ENCODE measurements around the gene POLR3H.
A peak's percentile ranks its signal among the peaks of the same experiment; 100 is the strongest.

The POLR3H gene

DNA sequence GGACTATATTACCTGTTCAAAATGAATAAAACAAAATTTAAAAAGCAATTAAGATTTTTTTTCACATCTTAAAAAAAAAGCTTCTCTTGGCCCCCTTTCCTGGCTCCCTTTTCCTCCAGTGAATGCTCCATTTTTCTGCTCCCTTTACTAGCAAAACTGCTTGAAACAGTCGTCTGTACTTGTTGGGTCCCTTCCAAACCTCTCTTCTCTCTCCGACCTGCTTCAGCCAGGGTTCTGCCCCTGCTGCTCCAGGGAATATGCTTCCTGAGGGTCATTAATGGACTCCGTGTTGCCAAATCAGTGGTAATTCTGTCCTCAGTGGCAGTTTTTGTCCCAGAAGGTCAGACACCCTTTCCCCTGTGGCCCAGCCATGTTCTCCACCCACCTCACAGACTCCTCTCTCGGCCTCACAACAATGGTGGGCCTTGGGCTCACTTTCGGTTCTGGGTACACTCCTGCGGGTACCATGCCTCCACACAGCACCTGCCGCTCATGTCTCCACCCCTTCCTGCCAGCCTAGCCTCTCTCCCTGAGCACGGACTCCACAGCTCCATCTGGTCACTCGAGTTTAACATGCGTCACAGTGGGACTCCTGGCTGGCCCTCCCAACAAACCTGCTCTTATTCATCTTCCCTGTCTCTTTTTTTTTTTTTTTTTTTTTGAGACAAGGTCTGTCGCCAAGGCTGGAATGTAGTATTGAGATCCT, 7.8 kb upstream of the POLR3H start:
- Histone ChIP-seq H3K27me3 (ENCODE audit: insufficient read depth, low read length) (no peaks in the 10 kb centered on the region), H3K4me1 (ENCODE audit: control insufficient read depth, insufficient read depth, low read length, unreplicated experiment) (peaks cover 2% of the 10 kb centered on the region), H3K79me2 (ENCODE audit: control insufficient read depth, insufficient read depth, low read length, unreplicated experiment) (no peaks in the 10 kb centered on the region), H3K27ac (ENCODE audit: low read depth, low read length) (no peak overlapping the region), H2AFZ (ENCODE audit: low read length, unreplicated experiment) (no peak overlapping the region), H3K36me3 (ENCODE audit: insufficient read depth, low read length) (no peaks in the 10 kb centered on the region), H3K4me3 (ENCODE audit: low read depth, low read length) (no peak overlapping the region)

DNA sequence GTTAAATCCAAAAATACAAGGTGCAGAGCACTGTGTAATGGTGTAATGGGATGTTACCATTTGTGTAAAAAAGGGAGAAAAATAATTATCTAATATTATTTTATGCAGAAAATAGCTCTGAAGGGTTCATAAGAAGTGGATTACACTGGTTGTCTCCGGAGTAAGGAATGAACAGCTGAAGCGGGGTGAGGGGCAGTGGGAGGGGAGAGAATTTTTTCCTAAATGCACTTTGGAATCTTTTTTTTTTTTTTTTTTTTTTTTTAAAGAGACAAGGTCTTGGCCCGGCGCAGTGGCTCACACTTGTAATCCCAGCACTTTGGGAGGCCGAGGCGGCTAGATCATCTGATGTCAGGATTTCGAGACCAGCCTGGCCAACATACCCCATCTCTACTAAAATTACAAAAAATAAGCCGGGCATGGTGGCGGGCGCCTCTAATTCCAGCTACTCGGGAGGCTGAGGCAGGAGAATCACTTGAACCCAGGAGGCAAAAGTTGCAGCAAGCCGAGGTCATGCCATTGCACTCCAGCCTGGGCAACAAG, 6.8 kb upstream of the POLR3H start:
- H3K79me2 ChIP-seq (ENCODE audit: control insufficient read depth, insufficient read depth, low read length, unreplicated experiment) = no peaks in the 10 kb centered on the region
- no peak overlapping the region for H3K4me3 ChIP-seq (ENCODE audit: low read depth, low read length)

DNA sequence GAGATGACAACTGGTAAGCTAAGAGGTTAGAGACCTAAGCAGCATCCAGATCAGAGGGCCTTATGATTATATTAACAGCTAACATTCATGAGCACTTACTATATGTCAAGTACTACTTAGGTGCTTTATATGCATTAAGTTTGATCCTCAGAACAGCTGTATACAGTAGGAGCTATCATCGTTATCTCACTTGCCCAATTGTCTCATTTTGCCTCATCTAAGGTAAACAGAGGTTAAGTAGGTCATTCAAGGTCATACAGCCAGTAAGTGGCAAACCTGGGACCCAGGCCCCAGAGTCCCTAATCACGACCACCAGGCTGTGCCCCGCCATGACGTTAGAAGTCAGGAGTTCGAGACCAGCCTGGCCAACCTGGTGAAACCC, 4.6 kb upstream of the POLR3H start:
- Histone ChIP-seq H3K36me3 (ENCODE audit: insufficient read depth, low read length) (no peaks in the 10 kb centered on the region), H3K4me3 (ENCODE audit: low read depth, low read length) (no peak overlapping the region), H2AFZ (ENCODE audit: low read length, unreplicated experiment) (no peak overlapping the region), H3K4me1 (ENCODE audit: control insufficient read depth, insufficient read depth, low read length, unreplicated experiment) (peaks cover 5% of the 10 kb centered on the region), H3K27me3 (ENCODE audit: insufficient read depth, low read length) (no peaks in the 10 kb centered on the region), H3K79me2 (ENCODE audit: control insufficient read depth, insufficient read depth, low read length, unreplicated experiment) (peaks cover 3% of the 10 kb centered on the region), H3K27ac (ENCODE audit: low read depth, low read length) (no peak overlapping the region)

More for the DNA sequence above, 6.8 kb upstream of the POLR3H start:
- Histone ChIP-seq H2AFZ (ENCODE audit: low read length, unreplicated experiment) (no peak overlapping the region), H3K27ac (ENCODE audit: low read depth, low read length) (no peak overlapping the region), H3K4me1 (ENCODE audit: control insufficient read depth, insufficient read depth, low read length, unreplicated experiment) (no peaks in the 10 kb centered on the region), H3K27me3 (ENCODE audit: insufficient read depth, low read length) (no peaks in the 10 kb centered on the region), H3K36me3 (ENCODE audit: insufficient read depth, low read length) (no peaks in the 10 kb centered on the region)

- Histone ChIP-seq H3K36me3 (ENCODE audit: insufficient read depth, low read length) (no peaks in the 10 kb centered on the region), H3K4me1 (ENCODE audit: control insufficient read depth, insufficient read depth, low read length, unreplicated experiment) (peaks cover 5% of the 10 kb centered on the region), H3K27ac (ENCODE audit: low read depth, low read length) (peak overlapping the region; percentile 43; the same call in 1 of the 2 replicates), H2AFZ (ENCODE audit: low read length, unreplicated experiment) (peak overlapping the region; percentile 60), H3K27me3 (ENCODE audit: insufficient read depth, low read length) (no peaks in the 10 kb centered on the region), H3K79me2 (ENCODE audit: control insufficient read depth, insufficient read depth, low read length, unreplicated experiment) (peaks cover 33% of the 10 kb centered on the region), H3K4me3 (ENCODE audit: low read depth, low read length) (peak overlapping the region; percentile 96)
These were observed 604 bp upstream of the POLR3H start for GRCh38 chr22:41544671-41545476.

DNA sequence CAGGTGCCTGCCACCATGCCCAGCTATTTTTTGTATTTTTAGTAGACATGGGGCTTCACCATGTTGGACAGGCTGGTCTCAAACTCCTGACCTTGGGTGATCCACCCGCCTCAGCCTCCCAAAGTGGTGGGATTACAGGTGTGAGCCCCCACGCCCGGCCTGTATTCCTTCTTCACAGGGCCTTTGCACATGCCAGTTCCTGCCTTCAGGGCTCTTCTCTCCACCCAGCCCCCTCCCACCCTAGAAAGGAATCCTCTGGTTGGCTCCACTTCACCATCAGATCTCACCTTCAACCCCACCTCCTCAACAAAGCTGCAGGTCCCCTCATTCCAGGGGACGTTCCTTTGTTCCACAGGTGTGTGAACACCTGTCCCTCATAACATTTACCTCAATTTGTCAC, 2.0 kb downstream of the POLR3H start:
- H3K27me3 ChIP-seq (ENCODE audit: insufficient read depth, low read length) = no peaks in the 10 kb centered on the region
- H3K79me2 ChIP-seq (ENCODE audit: control insufficient read depth, insufficient read depth, low read length, unreplicated experiment) = peaks cover 39% of the 10 kb centered on the region
- H2AFZ ChIP-seq (ENCODE audit: low read length, unreplicated experiment) = no peak overlapping the region
- H3K4me3 ChIP-seq (ENCODE audit: low read depth, low read length) = 0 out of 2 replicates have a peak overlapping the region, but pooled peaks have one; percentile 96
- H3K27ac ChIP-seq (ENCODE audit: low read depth, low read length) = no peak overlapping the region
- H3K36me3 ChIP-seq (ENCODE audit: insufficient read depth, low read length) = no peaks in the 10 kb centered on the region
- H3K4me1 ChIP-seq (ENCODE audit: control insufficient read depth, insufficient read depth, low read length, unreplicated experiment) = peaks cover 5% of the 10 kb centered on the region

GRCh38 chr22:41541484-41541883, 2.8 kb downstream of the POLR3H start:
- Histone ChIP-seq H3K4me1 (ENCODE audit: control insufficient read depth, insufficient read depth, low read length, unreplicated experiment) (peaks cover 5% of the 10 kb centered on the region), H3K4me3 (ENCODE audit: low read depth, low read length) (no peak overlapping the region), H3K36me3 (ENCODE audit: insufficient read depth, low read length) (no peaks in the 10 kb centered on the region)

GRCh38 chr22:41540365-41540764, 3.9 kb downstream of the POLR3H start:
- Histone ChIP-seq H3K36me3 (ENCODE audit: insufficient read depth, low read length) (no peaks in the 10 kb centered on the region), H3K79me2 (ENCODE audit: control insufficient read depth, insufficient read depth, low read length, unreplicated experiment) (peaks cover 39% of the 10 kb centered on the region)

More at GRCh38 chr22:41541484-41541883, 2.8 kb downstream of the POLR3H start:
- no peaks in the 10 kb centered on the region for H3K27me3 ChIP-seq (ENCODE audit: insufficient read depth, low read length)
- H3K27ac ChIP-seq (ENCODE audit: low read depth, low read length) = no peak overlapping the region
- peaks cover 39% of the 10 kb centered on the region for H3K79me2 ChIP-seq (ENCODE audit: control insufficient read depth, insufficient read depth, low read length, unreplicated experiment)
- no peak overlapping the region for H2AFZ ChIP-seq (ENCODE audit: low read length, unreplicated experiment)

GRCh38 chr22:41540006-41540315, 4.3 kb downstream of the POLR3H start:
- H3K4me3 ChIP-seq (ENCODE audit: low read depth, low read length) = no peak overlapping the region
- peaks cover 39% of the 10 kb centered on the region for H3K79me2 ChIP-seq (ENCODE audit: control insufficient read depth, insufficient read depth, low read length, unreplicated experiment)
- no peak overlapping the region for H3K27ac ChIP-seq (ENCODE audit: low read depth, low read length)
- no peaks in the 10 kb centered on the region for H3K27me3 ChIP-seq (ENCODE audit: insufficient read depth, low read length)
- H3K4me1 ChIP-seq (ENCODE audit: control insufficient read depth, insufficient read depth, low read length, unreplicated experiment) = peaks cover 3% of the 10 kb centered on the region
- H2AFZ ChIP-seq (ENCODE audit: low read length, unreplicated experiment) = no peak overlapping the region
- H3K36me3 ChIP-seq (ENCODE audit: insufficient read depth, low read length) = no peaks in the 10 kb centered on the region

More at GRCh38 chr22:41540365-41540764, 3.9 kb downstream of the POLR3H start:
- Histone ChIP-seq H2AFZ (ENCODE audit: low read length, unreplicated experiment) (no peak overlapping the region), H3K27me3 (ENCODE audit: insufficient read depth, low read length) (no peaks in the 10 kb centered on the region), H3K4me3 (ENCODE audit: low read depth, low read length) (no peak overlapping the region), H3K4me1 (ENCODE audit: control insufficient read depth, insufficient read depth, low read length, unreplicated experiment) (peaks cover 5% of the 10 kb centered on the region), H3K27ac (ENCODE audit: low read depth, low read length) (no peak overlapping the region)

GRCh38 chr22:41539146-41540005, 4.9 kb downstream of the POLR3H start:
- H3K4me3 ChIP-seq (ENCODE audit: low read depth, low read length) = no peak overlapping the region
- peaks cover 39% of the 10 kb centered on the region for H3K79me2 ChIP-seq (ENCODE audit: control insufficient read depth, insufficient read depth, low read length, unreplicated experiment)
- H3K27ac ChIP-seq (ENCODE audit: low read depth, low read length) = no peak overlapping the region
- no peaks in the 10 kb centered on the region for H3K36me3 ChIP-seq (ENCODE audit: insufficient read depth, low read length)
- H3K4me1 ChIP-seq (ENCODE audit: control insufficient read depth, insufficient read depth, low read length, unreplicated experiment) = no peaks in the 10 kb centered on the region
- H2AFZ ChIP-seq (ENCODE audit: low read length, unreplicated experiment) = no peak overlapping the region
- no peaks in the 10 kb centered on the region for H3K27me3 ChIP-seq (ENCODE audit: insufficient read depth, low read length)

GRCh38 chr22:41538583-41538982, 5.7 kb downstream of the POLR3H start:
- Histone ChIP-seq H3K36me3 (ENCODE audit: insufficient read depth, low read length) (no peaks in the 10 kb centered on the region), H3K79me2 (ENCODE audit: control insufficient read depth, insufficient read depth, low read length, unreplicated experiment) (peaks cover 33% of the 10 kb centered on the region), H3K4me1 (ENCODE audit: control insufficient read depth, insufficient read depth, low read length, unreplicated experiment) (no peaks in the 10 kb centered on the region), H2AFZ (ENCODE audit: low read length, unreplicated experiment) (no peak overlapping the region), H3K27ac (ENCODE audit: low read depth, low read length) (no peak overlapping the region), H3K4me3 (ENCODE audit: low read depth, low read length) (no peak overlapping the region), H3K27me3 (ENCODE audit: insufficient read depth, low read length) (no peaks in the 10 kb centered on the region)

Data from ACC112 (cell line).